ENCODE data around the gene PRKAR2A.

- TF ChIP-seq CTCF (IDR thresholded peaks at IDR 0.05) (no peak), POLR2A (IDR thresholded peaks at IDR 0.05) (no peak)
Observed at GRCh38 chr3:48702320-48702920, 145.3 kb downstream of the PRKAR2A start.
